ENCODE results near the gene PRKCB.

PRKCB gene

GRCh38 chr16:23901178-23902033 is 65.6 kb downstream of the PRKCB start:
- H3K27ac ChIP-seq (ENCODE audit: extremely low read depth, low read depth, low read length), result no peak overlapping the region

GRCh38 chr16:23902034-23902747 is 66.4 kb downstream of the PRKCB start:
- Histone ChIP-seq H3K27ac (ENCODE audit: extremely low read depth, low read depth, low read length) (no peak overlapping the region), H3K4me3 (ENCODE audit: low read depth, low read length) (no peak overlapping the region), H3K9me3 (ENCODE audit: control insufficient read depth, insufficient read depth, low read depth, low read length) (no peaks in the 10 kb centered on the region), H3K36me3 (ENCODE audit: control insufficient read depth in 2 of 2, insufficient read depth in 1 of 2, low read length in 2 of 2) (no peaks in the 10 kb centered on the region), H3K4me1 (ENCODE audit: control insufficient read depth, insufficient read depth, low read length) (no peaks in the 10 kb centered on the region)
- TF ChIP-seq ZNF248 (tag by site-specific recombination; IDR thresholded peaks at IDR 0.05), result no peak
- TF ChIP-seq ELK4 (IDR thresholded peaks at IDR 0.05; ENCODE audit: borderline replicate concordance, low read depth, low read length), result no peak
- no peak for TF ChIP-seq ZNF280C (tag by site-specific recombination; IDR thresholded peaks at IDR 0.05)
- no peak for TF ChIP-seq WT1 (tag by site-specific recombination; IDR thresholded peaks at IDR 0.05)
- TF ChIP-seq ZNF580 (tag by site-specific recombination; IDR thresholded peaks at IDR 0.05), result no peak
- no peak for TF ChIP-seq ZNF184 (tag by site-specific recombination; IDR thresholded peaks at IDR 0.05)
- TF ChIP-seq MYNN (tag by site-specific recombination; IDR thresholded peaks at IDR 0.05; ENCODE audit: borderline replicate concordance), result no peak
- TF ChIP-seq AEBP2 (tag by site-specific recombination; IDR thresholded peaks at IDR 0.05; ENCODE audit: borderline replicate concordance), result no peak
- TF ChIP-seq GLI2 (tag by site-specific recombination; IDR thresholded peaks at IDR 0.05; ENCODE audit: borderline replicate concordance, low read depth), result no peak
- no peak for TF ChIP-seq PBX3 (CRISPR knock-in tag; IDR thresholded peaks at IDR 0.05)
- no peak for TF ChIP-seq ZNF510 (tag by site-specific recombination; IDR thresholded peaks at IDR 0.05; ENCODE audit: insufficient replicate concordance)
- no peak for TF ChIP-seq IKZF3 (tag by site-specific recombination; IDR thresholded peaks at IDR 0.05)
- TF ChIP-seq ZSCAN4 (tag by site-specific recombination; IDR thresholded peaks at IDR 0.05), result no peak
- TF ChIP-seq ZNF555 (tag by site-specific recombination; conservative IDR thresholded peaks at IDR 0.05), result no peak
- no peak for TF ChIP-seq HOXA7 (CRISPR knock-in tag; IDR thresholded peaks at IDR 0.05; ENCODE audit: borderline replicate concordance)
- no peak for TF ChIP-seq OSR2 (tag by site-specific recombination; IDR thresholded peaks at IDR 0.05)
- TF ChIP-seq ZNF600 (tag by site-specific recombination; IDR thresholded peaks at IDR 0.05), result no peak
- no peak for TF ChIP-seq ZNF19 (tag by site-specific recombination; IDR thresholded peaks at IDR 0.05; ENCODE audit: low read depth)
- TF ChIP-seq ZNF624 (tag by site-specific recombination; IDR thresholded peaks at IDR 0.05), result no peak
- TF ChIP-seq ZNF16 (tag by site-specific recombination; IDR thresholded peaks at IDR 0.05; ENCODE audit: low read depth), result no peak
- ChIA-PET POLR2A (interaction anchor here (0.6 kb wide), 1 partner anchor 590 kb away, joined by 4 read pairs; no protein-coding TSS in a partner anchor), CTCF (no interaction called here)

More at GRCh38 chr16:23901178-23902033, 65.6 kb downstream of the PRKCB start:
- TF ChIP-seq ZIC2 (tag by site-specific recombination; IDR thresholded peaks at IDR 0.05) (peak; percentile 56), EGR2 (tag by site-specific recombination; IDR thresholded peaks at IDR 0.05; ENCODE audit: low read depth) (no peak), ZNF266 (tag by site-specific recombination; IDR thresholded peaks at IDR 0.05; ENCODE audit: low read depth) (no peak)
- H3K9me3 ChIP-seq (ENCODE audit: control insufficient read depth, insufficient read depth, low read depth, low read length), result no peaks in the 10 kb centered on the region
- no peaks in the 10 kb centered on the region for H3K4me1 ChIP-seq (ENCODE audit: control insufficient read depth, insufficient read depth, low read length)
- no peak overlapping the region for H3K4me3 ChIP-seq (ENCODE audit: low read depth, low read length)
- ChIA-PET CTCF (no interaction called here), POLR2A (no interaction called here)
- no peaks in the 10 kb centered on the region for H3K36me3 ChIP-seq (ENCODE audit: control insufficient read depth in 2 of 2, insufficient read depth in 1 of 2, low read length in 2 of 2)

Measured in HEK293 (cell line).